ENCODE data around the gene GNPAT.

GNPAT gene

DNA sequence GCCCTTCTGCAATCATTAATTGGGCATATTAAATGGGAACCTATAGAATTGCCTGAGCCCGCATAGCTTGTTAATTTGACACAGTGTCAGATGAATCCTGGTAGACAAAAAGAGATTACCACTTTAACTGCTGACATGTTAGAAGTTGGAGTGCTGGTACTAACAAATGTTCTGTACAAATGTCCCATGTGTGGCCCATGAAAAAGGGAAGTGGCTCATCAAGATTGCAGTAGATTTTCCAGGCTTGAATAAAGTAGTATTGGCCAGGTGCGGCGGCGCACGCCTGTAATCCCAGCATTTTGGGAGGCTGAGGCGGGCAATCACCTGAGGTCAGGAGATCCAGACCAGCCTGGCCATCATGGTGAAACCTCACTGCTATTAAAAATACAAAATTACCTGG lies 45.6 kb downstream of the GNPAT start:
- no peak overlapping the region for H3K9ac ChIP-seq (ENCODE audit: low read length)
- H3K79me2 ChIP-seq (ENCODE audit: low read length) = no peaks in the 10 kb centered on the region
- no peaks in the 10 kb centered on the region for H3K9me3 ChIP-seq (ENCODE audit: insufficient read depth, low read length)
- no peak overlapping the region for H3K27ac ChIP-seq (ENCODE audit: low read length)
- no peak overlapping the region for H2AFZ ChIP-seq (ENCODE audit: low read depth, low read length)
- no peaks in the 10 kb centered on the region for H4K20me1 ChIP-seq (ENCODE audit: insufficient read depth, low read length)
- no peaks in the 10 kb centered on the region for H3K27me3 ChIP-seq (ENCODE audit: low read depth, low read length)
- H3K36me3 ChIP-seq (replicated peaks; ENCODE audit: low read depth, low read length) = no peaks in the 10 kb centered on the region
- H3K4me1 ChIP-seq (ENCODE audit: low read length) = no peaks in the 10 kb centered on the region
- H3K4me2 ChIP-seq (ENCODE audit: low read length) = no peak overlapping the region
- TF ChIP-seq CTCF (IDR thresholded peaks at IDR 0.05; ENCODE audit: low read depth, low read length) (no peak), EZH2phosphoT487 (IDR thresholded peaks at IDR 0.05; ENCODE audit: low read depth) (no peak)
- no peak overlapping the region for H3K4me3 ChIP-seq (ENCODE audit: low read length)

DNA sequence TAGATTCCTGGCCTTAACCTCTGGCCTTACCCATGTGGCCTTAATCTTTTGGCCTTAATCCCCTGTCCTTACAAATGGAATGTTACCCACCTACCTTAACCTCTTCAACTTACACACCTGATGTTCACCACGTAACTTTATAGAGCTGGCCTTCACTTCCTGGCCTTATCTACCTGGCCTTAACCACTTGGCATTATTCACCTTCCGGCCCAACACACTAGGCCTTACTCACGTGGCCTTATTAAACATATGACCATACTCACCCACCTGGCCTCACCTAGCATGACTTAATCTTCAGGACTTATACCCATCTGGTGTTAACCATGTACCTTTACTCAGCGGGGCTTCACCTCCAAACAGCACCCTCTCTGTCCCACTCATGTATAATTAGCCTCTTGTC lies 54.9 kb downstream of the GNPAT start:
- H3K4me2 ChIP-seq (ENCODE audit: low read length) = no peak overlapping the region
- no peak overlapping the region for H3K27ac ChIP-seq (ENCODE audit: low read length)
- H3K27me3 ChIP-seq (ENCODE audit: low read depth, low read length) = no peaks in the 10 kb centered on the region
- no peaks in the 10 kb centered on the region for H3K9me3 ChIP-seq (ENCODE audit: insufficient read depth, low read length)
- H2AFZ ChIP-seq (ENCODE audit: low read depth, low read length) = no peak overlapping the region
- no peak overlapping the region for H3K9ac ChIP-seq (ENCODE audit: low read length)
- no peaks in the 10 kb centered on the region for H4K20me1 ChIP-seq (ENCODE audit: insufficient read depth, low read length)
- no peaks in the 10 kb centered on the region for H3K79me2 ChIP-seq (ENCODE audit: low read length)
- TF ChIP-seq CTCF (IDR thresholded peaks at IDR 0.05; ENCODE audit: low read depth, low read length) (no peak), EZH2phosphoT487 (IDR thresholded peaks at IDR 0.05; ENCODE audit: low read depth) (no peak)
- no peaks in the 10 kb centered on the region for H3K36me3 ChIP-seq (replicated peaks; ENCODE audit: low read depth, low read length)
- no peaks in the 10 kb centered on the region for H3K4me1 ChIP-seq (ENCODE audit: low read length)
- no peak overlapping the region for H3K4me3 ChIP-seq (ENCODE audit: low read length)

DNA sequence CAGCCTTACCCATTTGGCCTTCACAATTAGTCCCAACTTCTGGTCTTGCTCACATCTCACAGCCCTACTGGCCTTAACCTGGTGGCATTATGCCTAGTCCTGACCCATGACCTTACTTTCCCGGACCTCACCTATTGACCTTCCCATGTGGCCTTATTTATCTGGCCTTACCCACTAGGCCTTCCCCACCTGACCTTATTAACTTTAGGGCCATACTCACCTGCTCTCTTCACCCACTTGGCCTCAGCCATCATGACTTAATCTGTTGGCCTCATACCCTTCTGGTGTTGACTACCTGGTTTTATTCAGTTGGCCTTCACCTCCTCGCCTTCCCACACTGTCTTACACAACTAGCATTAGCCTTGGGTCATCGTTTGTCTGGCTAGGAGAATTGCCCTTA lies 61.0 kb downstream of the GNPAT start:
- no peaks in the 10 kb centered on the region for H3K36me3 ChIP-seq (replicated peaks; ENCODE audit: low read depth, low read length)
- no peaks in the 10 kb centered on the region for H3K27me3 ChIP-seq (ENCODE audit: low read depth, low read length)
- no peak overlapping the region for H2AFZ ChIP-seq (ENCODE audit: low read depth, low read length)
- H3K79me2 ChIP-seq (ENCODE audit: low read length) = no peaks in the 10 kb centered on the region
- TF ChIP-seq CTCF (IDR thresholded peaks at IDR 0.05; ENCODE audit: low read depth, low read length) (no peak), EZH2phosphoT487 (IDR thresholded peaks at IDR 0.05; ENCODE audit: low read depth) (no peak)
- no peak overlapping the region for H3K4me2 ChIP-seq (ENCODE audit: low read length)
- H3K9me3 ChIP-seq (ENCODE audit: insufficient read depth, low read length) = no peaks in the 10 kb centered on the region
- no peaks in the 10 kb centered on the region for H3K4me1 ChIP-seq (ENCODE audit: low read length)
- no peak overlapping the region for H3K4me3 ChIP-seq (ENCODE audit: low read length)
- no peaks in the 10 kb centered on the region for H4K20me1 ChIP-seq (ENCODE audit: insufficient read depth, low read length)
- no peak overlapping the region for H3K27ac ChIP-seq (ENCODE audit: low read length)
- no peak overlapping the region for H3K9ac ChIP-seq (ENCODE audit: low read length)

GRCh38 chr1:231310391-231310934 lies 69.5 kb downstream of the GNPAT start:
- Histone ChIP-seq H3K9me3 (ENCODE audit: insufficient read depth, low read length) (no peaks in the 10 kb centered on the region), H3K4me3 (ENCODE audit: low read length) (no peak overlapping the region), H3K27ac (ENCODE audit: low read length) (no peak overlapping the region), H4K20me1 (ENCODE audit: insufficient read depth, low read length) (no peaks in the 10 kb centered on the region), H3K27me3 (ENCODE audit: low read depth, low read length) (no peaks in the 10 kb centered on the region), H3K4me2 (ENCODE audit: low read length) (no peak overlapping the region), H3K79me2 (ENCODE audit: low read length) (no peaks in the 10 kb centered on the region), H3K4me1 (ENCODE audit: low read length) (no peaks in the 10 kb centered on the region), H3K9ac (ENCODE audit: low read length) (no peak overlapping the region), H3K36me3 (replicated peaks; ENCODE audit: low read depth, low read length) (no peaks in the 10 kb centered on the region), H2AFZ (ENCODE audit: low read depth, low read length) (no peak overlapping the region)
- TF ChIP-seq EZH2phosphoT487 (IDR thresholded peaks at IDR 0.05; ENCODE audit: low read depth) (no peak), CTCF (IDR thresholded peaks at IDR 0.05; ENCODE audit: low read depth, low read length) (no peak)

Data from OCI-LY3 (cell line).